GM18909 (cell line): ENCODE results near the gene TADA2A.
"Not testable (repeated sequence)": the region's sequence is repeated elsewhere in the genome, so short reads cannot be mapped to it uniquely, and the experiment has no call there.

Source experiments
- ATAC-seq: cut with Tn5 transposase; IDR thresholded peaks from one replicate; pipeline ENCODE4 v1.9.1; 2021; ENCODE audit warnings: mild to moderate bottlenecking; ENCODE audit not compliant: unreplicated experiment, poor library complexity

TADA2A gene

GRCh38 chr17:37490022-37490587 lies 83.4 kb downstream of the TADA2A start:
- ATAC-seq = peak; percentile 67

GRCh38 chr17:37490638-37491614 lies 84.2 kb downstream of the TADA2A start:
- no peak for ATAC-seq

- no peak for ATAC-seq
Measured at GRCh38 chr17:37492167-37492566, 85.5 kb downstream of the TADA2A start.

GRCh38 chr17:37493249-37494027 lies 86.8 kb downstream of the TADA2A start:
- no peak for ATAC-seq

GRCh38 chr17:37494401-37494831 lies 87.7 kb downstream of the TADA2A start:
- ATAC-seq = no peak

- ATAC-seq = no peak
Measured at GRCh38 chr17:37494971-37495370, 88.3 kb downstream of the TADA2A start.

GRCh38 chr17:37500378-37500777 lies 93.7 kb downstream of the TADA2A start:
- no peak for ATAC-seq

- no peak for ATAC-seq
Measured at GRCh38 chr17:37502009-37502936, 95.6 kb downstream of the TADA2A start.

GRCh38 chr17:37503148-37503547 lies 96.5 kb downstream of the TADA2A start:
- ATAC-seq = no peak

- ATAC-seq = no peak
Measured at GRCh38 chr17:37505333-37505732, 98.6 kb downstream of the TADA2A start.

- no peak for ATAC-seq
Measured at GRCh38 chr17:37506678-37507077, 100.0 kb downstream of the TADA2A start.

- ATAC-seq = no peak
Measured at GRCh38 chr17:37507111-37507510, 100.4 kb downstream of the TADA2A start.

GRCh38 chr17:37510056-37510455 lies 103.4 kb downstream of the TADA2A start:
- no peak for ATAC-seq

- not testable (repeated sequence) for ATAC-seq
Measured at GRCh38 chr17:37511642-37512041, 105.0 kb downstream of the TADA2A start.

- ATAC-seq = no peak
Measured at GRCh38 chr17:37512442-37513068, 105.9 kb downstream of the TADA2A start.

GRCh38 chr17:37513711-37514110 lies 107.0 kb downstream of the TADA2A start:
- no peak for ATAC-seq

- ATAC-seq = no peak
Measured at GRCh38 chr17:37516127-37516571, 109.5 kb downstream of the TADA2A start.

- ATAC-seq = no peak
Measured at GRCh38 chr17:37517881-37518280, 111.2 kb downstream of the TADA2A start.

- no peak for ATAC-seq
Measured at GRCh38 chr17:37518826-37519225, 112.1 kb downstream of the TADA2A start.
